ENCODE results near the gene SMAD4. TPM values are rescaled to one million over a fixed set of nuclear protein-coding genes. Genes with fewer than 3 reads are reported as not detected.

Gene SMAD4
- total and polyA plus RNA-seq, 2 of the 8 experiments (the other 6 are each of a cell fraction or from before 2014, with no cell fraction given) = 86.5 to 139 TPM

GRCh38 chr18:51083398-51083797 lies 53.4 kb downstream of the SMAD4 start (continued):
- TF ChIP-seq CHD7 (IDR thresholded peaks at IDR 0.05; ENCODE audit: insufficient replicate concordance, low read length) (no peak), CTBP2 (IDR thresholded peaks at IDR 0.05; ENCODE audit: borderline replicate concordance, insufficient read depth, insufficient read length, low read length) (no peak), RAD21 (IDR thresholded peaks at IDR 0.05 in 1 of 2, conservative IDR thresholded peaks at IDR 0.05 in 1 of 2; ENCODE audit: low read depth in 2 of 2, low read length in 2 of 2) (no peak), NANOG (IDR thresholded peaks at IDR 0.05; ENCODE audit: insufficient read depth, low read depth, low read length, poor library complexity, severe bottlenecking) (no peak), PHF8 (conservative IDR thresholded peaks at IDR 0.05; ENCODE audit: low read depth, low read length) (no peak), EGR1 (IDR thresholded peaks at IDR 0.05; ENCODE audit: borderline replicate concordance, low read depth, low read length) (no peak), TEAD4 (IDR thresholded peaks at IDR 0.05; ENCODE audit: low read depth, low read length) (no peak), SP2 (IDR thresholded peaks at IDR 0.05; ENCODE audit: low read length) (no peak)

Data from H1 (cell line).